Peyer's patch (tissue), 4 donors: ENCODE results near the gene CTDSP1.

ENCODE experiments used
- CTCF ChIP-seq, 6 experiments: fragments of 450-650 bp in 4 of 6; fragments of 200-600 bp in 2 of 6; sonication (generic) in 1 of 6; IDR thresholded peaks; one replicate each; pipeline ENCODE4 v1.5.1; 2017 to 2019; ENCODE audit warnings: antibody characterized with exemption in 6 of 6, mild to moderate bottlenecking in 3 of 6, moderate library complexity in 1 of 6
- POLR2A ChIP-seq, 2 donors: fragments of 450-650 bp; IDR thresholded peaks; one replicate each; pipeline ENCODE4 v1.5.1; 2017; ENCODE audit warnings: antibody characterized with exemption in 2 of 2, mild to moderate bottlenecking in 2 of 2, moderate library complexity in 2 of 2

- TF ChIP-seq CTCF (IDR thresholded peaks at IDR 0.05): no peak
- TF ChIP-seq POLR2A (IDR thresholded peaks at IDR 0.05): no peak
Measured at GRCh38 chr2:218430721-218431120, 31.1 kb downstream of the CTDSP1 start.
